SK-N-SH (cell line): ENCODE data around the gene CARS2. TPM values are rescaled to one million over a fixed set of nuclear protein-coding genes. Genes with fewer than 3 reads are reported as not detected.

Experiments
- CTCF ChIA-PET: fragments of 300-600, 350-600 bp; formaldehyde crosslinking; extraction: SDS; loops from one replicate; lab custom pipeline; 2021; lab: Yijun Ruan, JAX
- POLR2A ChIA-PET: fragments of 350-600 bp; sonication (Branson Sonifier 250); formaldehyde crosslinking; extraction: SDS; loops from one replicate; lab custom pipeline; 2020; ENCODE audit warnings: antibody characterized with exemption, inconsistent platforms; lab: Yijun Ruan, JAX
- DNase-seq: peaks from one replicate; pipeline ENCODE4 v3.0.0; 2012
- H2AFZ ChIP-seq: fragments of 200-600 bp; sonication (generic); 2 replicates; pipeline ENCODE4 v1.8.1; 2016; ENCODE audit warnings: antibody characterized with exemption, mild to moderate bottlenecking, low read depth
- H3F3A ChIP-seq: fragments of 200-600 bp; sonication (generic); replicated peaks from 2 replicates; pipeline ENCODE3; 2016; ENCODE audit warnings: antibody characterized with exemption, mild to moderate bottlenecking; ENCODE audit not compliant: insufficient read depth
- H3K27ac ChIP-seq, 2 experiments: fragments of 200-500 bp in 1 of 2; fragments of 200-600 bp in 1 of 2; sonication (Bioruptor generic) in 1 of 2; sonication (generic), shearing (Covaris generic) in 1 of 2; 2 replicates each; pipeline versions ENCODE4 v1.5.1 to v1.6.1; 2014 to 2016; ENCODE audit warnings: low read depth in 2 of 2, inconsistent platforms in 1 of 2, low read length in 1 of 2, mild to moderate bottlenecking in 1 of 2, mixed read lengths in 1 of 2
- H3K27me3 ChIP-seq: fragments of 200-600 bp; sonication (generic), shearing (Covaris generic); 2 replicates; pipeline ENCODE4 v1.6.1; 2016; ENCODE audit warnings: mixed run types; ENCODE audit not compliant: insufficient read depth
- H3K36me3 ChIP-seq, 2 experiments: fragments of 200-500 bp in 1 of 2; fragments of 200-600 bp in 1 of 2; sonication (Bioruptor generic) in 1 of 2; sonication (generic) in 1 of 2; replicated peaks in 1 of 2; 2 replicates each; pipeline versions ENCODE3 to v1.5.1; 2014 to 2016; ENCODE audit warnings: low read length in 1 of 2, mild to moderate bottlenecking in 1 of 2; ENCODE audit not compliant: insufficient read depth in 2 of 2, control insufficient read depth in 1 of 2
- H3K4me1 ChIP-seq, 2 experiments: fragments of 200-500 bp in 1 of 2; fragments of 200-600 bp in 1 of 2; sonication (Bioruptor generic) in 1 of 2; sonication (generic), shearing (Covaris generic) in 1 of 2; 2 replicates each; pipeline versions ENCODE4 v1.5.1 to v1.6.1; 2014 to 2016; ENCODE audit warnings: low read depth in 1 of 2, low read length in 1 of 2, mixed run types in 1 of 2; ENCODE audit not compliant: insufficient read depth in 2 of 2, control insufficient read depth in 1 of 2
- H3K4me2 ChIP-seq: fragments of 200-600 bp; sonication (generic), shearing (Covaris generic); 2 replicates; pipeline ENCODE4 v1.6.1; 2017; ENCODE audit warnings: mixed run types
- H3K4me3 ChIP-seq, 2 experiments: fragments of 200-500 bp in 1 of 2; fragments of 200-600 bp in 1 of 2; sonication (Bioruptor generic) in 1 of 2; sonication (generic), shearing (Covaris generic) in 1 of 2; 2 replicates each; pipeline versions ENCODE4 v1.5.1 to v1.8.1; 2014 to 2016; ENCODE audit warnings: low read depth in 2 of 2, inconsistent platforms in 1 of 2, low read length in 1 of 2, mild to moderate bottlenecking in 1 of 2, mixed read lengths in 1 of 2, moderate library complexity in 1 of 2
- H3K79me2 ChIP-seq: fragments of 200-600 bp; sonication (generic); 2 replicates; pipeline ENCODE4 v1.8.1; 2017; ENCODE audit warnings: mild to moderate bottlenecking; ENCODE audit not compliant: insufficient read depth
- H3K9ac ChIP-seq: fragments of 200-600 bp; sonication (generic); 2 replicates; pipeline ENCODE4 v1.6.1; 2017; ENCODE audit warnings: mixed run types
- H3K9me2 ChIP-seq: fragments of 200-600 bp; sonication (generic); 2 replicates; pipeline ENCODE4 v1.6.1; 2017; ENCODE audit warnings: mixed run types
- H3K9me3 ChIP-seq: fragments of 200-600 bp; sonication (generic); 2 replicates; pipeline ENCODE4 v1.6.1; 2017; ENCODE audit warnings: mixed run types, mild to moderate bottlenecking, moderate library complexity
- H4K20me1 ChIP-seq: fragments of 200-600 bp; sonication (generic); 2 replicates; pipeline ENCODE4 v1.6.1; 2017; ENCODE audit warnings: mild to moderate bottlenecking, mixed run types; ENCODE audit not compliant: insufficient read depth
- CHD2 ChIP-seq: fragments of 150-350 bp; IDR thresholded peaks from 2 replicates; pipeline ENCODE4 v1.6.1; 2018; ENCODE audit warnings: low read length; ENCODE audit not compliant: partially characterized antibody
- ELF1 ChIP-seq: IDR thresholded peaks from 2 replicates; pipeline ENCODE4 v1.4.0; 2012
- EZH2phosphoT487 ChIP-seq: fragments of 200-600 bp; sonication (generic); IDR thresholded peaks from 2 replicates; pipeline ENCODE4 v1.6.1; 2017; ENCODE audit warnings: low read depth, mixed run types, mild to moderate bottlenecking, antibody characterized with exemption, moderate library complexity, borderline replicate concordance
- FOSL2 ChIP-seq: IDR thresholded peaks from 2 replicates; pipeline ENCODE4 v1.4.0; 2012; ENCODE audit warnings: low read depth, mild to moderate bottlenecking, moderate library complexity, borderline replicate concordance
- GATA2 ChIP-seq: sonication (generic); formaldehyde crosslinking; IDR thresholded peaks from 2 replicates; pipeline ENCODE4 v1.5.0; 2020; ENCODE audit warnings: mild to moderate bottlenecking, missing genetic modification reagents
- IRF3 ChIP-seq: fragments of 150-350 bp; IDR thresholded peaks from 2 replicates; pipeline ENCODE4 v1.6.1; 2016; ENCODE audit warnings: mild to moderate bottlenecking, low read depth, low read length
- MXI1 ChIP-seq: IDR thresholded peaks from 2 replicates; pipeline ENCODE4 v1.6.1; 2012; ENCODE audit warnings: mild to moderate bottlenecking, low read depth, low read length, improper control_type of control experiment
- NRF1 ChIP-seq: IDR thresholded peaks from 2 replicates; pipeline ENCODE4 v1.6.1; 2012; ENCODE audit warnings: low read depth, mild to moderate bottlenecking, low read length
- PBX3 ChIP-seq: IDR thresholded peaks from 2 replicates; pipeline ENCODE4; 2012
- POLR2AphosphoS5 ChIP-seq: IDR thresholded peaks from 2 replicates; pipeline ENCODE4 v1.6.1; 2012; ENCODE audit warnings: low read depth, low read length
- RAD21 ChIP-seq: IDR thresholded peaks from 2 replicates; pipeline ENCODE4 v1.6.1; 2012; ENCODE audit warnings: mild to moderate bottlenecking, low read length
- RCOR1 ChIP-seq: fragments of 150-350 bp; IDR thresholded peaks from 2 replicates; pipeline ENCODE4 v1.6.1; 2017; ENCODE audit warnings: antibody characterized with exemption, low read length
- RFX5 ChIP-seq: IDR thresholded peaks from 2 replicates; pipeline ENCODE4 v1.6.1; 2012; ENCODE audit warnings: mild to moderate bottlenecking, improper control_type of control experiment, low read length
- SIN3A ChIP-seq: IDR thresholded peaks from 2 replicates; pipeline ENCODE4 v1.6.1; 2012; ENCODE audit warnings: low read depth, mild to moderate bottlenecking, low read length, moderate library complexity, borderline replicate concordance
- TCF12 ChIP-seq: IDR thresholded peaks from 2 replicates; pipeline ENCODE4 v1.4.0; 2012
- YY1 ChIP-seq: IDR thresholded peaks from 2 replicates; pipeline ENCODE4 v1.4.0; 2012; ENCODE audit warnings: low read depth, mild to moderate bottlenecking
- WGBS: methylation state at CpG from one replicate; pipeline ENCODE4 v1.1.6; 2017; ENCODE audit warnings: low lambda C conversion rate; 5-methylcytosine and 5-hydroxymethylcytosine counted together
- polyA plus RNA-seq, 3 experiments: library from polyadenylated mRNA; depleted of rRNA; stranded (reverse); fragments of >200 nt; gene quantifications; 2 replicates each; pipeline ENCODE4 v1.2.3, GENCODE V29; 2012
- TF ChIP-seq, protein P1 (sequence below): fragments of 200-600 bp; sonication (generic); IDR thresholded peaks from 2 replicates; pipeline ENCODE4 v1.6.1; 2017; ENCODE audit warnings: antibody characterized with exemption, mild to moderate bottlenecking, moderate library complexity

CARS2 gene
- polyA plus RNA-seq, 1 of the 3 experiments (the other 2 are of a cell fraction) = 78.6 TPM

DNA sequence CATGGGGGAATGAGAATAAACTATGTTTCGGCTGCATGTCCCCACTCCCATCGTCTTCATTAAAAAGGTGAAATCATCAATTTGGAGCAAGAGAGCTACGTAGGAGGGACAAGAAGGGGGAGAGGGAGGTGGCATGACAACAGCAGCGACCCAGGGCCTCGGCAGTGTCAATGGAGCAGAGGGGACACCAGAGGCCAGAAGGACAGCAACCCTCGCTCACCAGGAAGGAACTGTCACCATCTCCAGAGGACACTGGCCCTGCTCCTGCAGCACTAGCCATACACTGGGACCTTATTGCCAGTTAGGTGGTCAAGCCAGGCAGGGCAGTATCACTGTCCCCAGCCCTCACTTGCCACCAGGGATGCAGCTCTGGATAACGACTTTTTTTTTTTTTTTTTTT is 56.4 kb downstream of the CARS2 start:
- H3K9ac ChIP-seq = no peak overlapping the region
- WGBS = 95% methylated on average over 6 of the region's 7 CpGs
- CTCF ChIA-PET = interaction anchor here (1.5 kb wide), 1 partner anchor 194 kb away, joined by 5 read pairs; no protein-coding TSS in a partner anchor

More for the DNA sequence above, 56.4 kb downstream of the CARS2 start:
- Histone ChIP-seq H4K20me1 (no peaks in the 10 kb centered on the region), H3K9me2 (no peaks in the 10 kb centered on the region), H3K4me1 (peaks cover 0 to 4% of the 10 kb centered on the region in 2 experiments; a peak in 1 of 4 replicates)
- TF ChIP-seq RFX5 (no peak), NRF1 (no peak), EZH2phosphoT487 (no peak), PBX3 (no peak), RCOR1 (no peak), POLR2AphosphoS5 (no peak), IRF3 (no peak), YY1 (no peak), FOSL2 (no peak), MXI1 (no peak), TCF12 (no peak), GATA2 (no peak), RAD21 (no peak), ELF1 (no peak), SIN3A (no peak), CHD2 (no peak)
- TF ChIP-seq, protein P1, sequence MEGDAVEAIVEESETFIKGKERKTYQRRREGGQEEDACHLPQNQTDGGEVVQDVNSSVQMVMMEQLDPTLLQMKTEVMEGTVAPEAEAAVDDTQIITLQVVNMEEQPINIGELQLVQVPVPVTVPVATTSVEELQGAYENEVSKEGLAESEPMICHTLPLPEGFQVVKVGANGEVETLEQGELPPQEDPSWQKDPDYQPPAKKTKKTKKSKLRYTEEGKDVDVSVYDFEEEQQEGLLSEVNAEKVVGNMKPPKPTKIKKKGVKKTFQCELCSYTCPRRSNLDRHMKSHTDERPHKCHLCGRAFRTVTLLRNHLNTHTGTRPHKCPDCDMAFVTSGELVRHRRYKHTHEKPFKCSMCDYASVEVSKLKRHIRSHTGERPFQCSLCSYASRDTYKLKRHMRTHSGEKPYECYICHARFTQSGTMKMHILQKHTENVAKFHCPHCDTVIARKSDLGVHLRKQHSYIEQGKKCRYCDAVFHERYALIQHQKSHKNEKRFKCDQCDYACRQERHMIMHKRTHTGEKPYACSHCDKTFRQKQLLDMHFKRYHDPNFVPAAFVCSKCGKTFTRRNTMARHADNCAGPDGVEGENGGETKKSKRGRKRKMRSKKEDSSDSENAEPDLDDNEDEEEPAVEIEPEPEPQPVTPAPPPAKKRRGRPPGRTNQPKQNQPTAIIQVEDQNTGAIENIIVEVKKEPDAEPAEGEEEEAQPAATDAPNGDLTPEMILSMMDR = no peak
- TF ChIP-seq, all 33 proteins: peak for 0
- H3K79me2 ChIP-seq = no peaks in the 10 kb centered on the region
- no peak overlapping the region for H3K4me2 ChIP-seq
- POLR2A ChIA-PET = no interaction called here
- no peaks in the 10 kb centered on the region for H3K27me3 ChIP-seq
- no peak overlapping the region for H2AFZ ChIP-seq
- no peaks in the 10 kb centered on the region for H3K9me3 ChIP-seq
- H3F3A ChIP-seq = peaks cover under 1% of the 10 kb centered on the region
- no peak overlapping the region for H3K4me3 ChIP-seq
- DNase-seq = no peak
- H3K36me3 ChIP-seq = peaks cover under 1 to 18% of the 10 kb centered on the region in 2 experiments
- H3K27ac ChIP-seq = no peak overlapping the region
